ENCODE results near the gene ARFGAP1. TPM values are rescaled to one million over a fixed set of nuclear protein-coding genes. Genes with fewer than 3 reads are reported as not detected.

ARFGAP1 gene
- total RNA-seq, 1 donor from 2014 or later = 66.2 TPM

- Histone ChIP-seq H3K36me3 (no peaks in the 10 kb centered on the region), H3K27me3 (ENCODE audit: low read depth) (peaks cover 48% of the 10 kb centered on the region), H3K4me1 (no peaks in the 10 kb centered on the region), H3K4me3 (no peak overlapping the region), H3K27ac (no peak overlapping the region), H3K9me3 (no peaks in the 10 kb centered on the region)
- TF ChIP-seq CTCF (IDR thresholded peaks at IDR 0.05) = no peak
- ATAC-seq (no peak), DNase-seq (no peak)
- intact Hi-C loops (cut with DNase I) = no loop called here
Observed at GRCh38 chr20:63238031-63238430, 34.6 kb upstream of the ARFGAP1 start.

GRCh38 chr20:63238514-63239125 lies 34.0 kb upstream of the ARFGAP1 start:
- H3K27me3 ChIP-seq (ENCODE audit: low read depth) = peaks cover 47% of the 10 kb centered on the region

GRCh38 chr20:63239431-63239830 lies 33.2 kb upstream of the ARFGAP1 start:
- TF ChIP-seq CTCF (IDR thresholded peaks at IDR 0.05) = no peak
- ATAC-seq (no peak), DNase-seq (no peak)
- Histone ChIP-seq H3K27me3 (ENCODE audit: low read depth) (peaks cover 43% of the 10 kb centered on the region), H3K4me3 (no peak overlapping the region), H3K36me3 (no peaks in the 10 kb centered on the region), H3K27ac (no peak overlapping the region), H3K4me1 (no peaks in the 10 kb centered on the region), H3K9me3 (no peaks in the 10 kb centered on the region)
- intact Hi-C loops (cut with DNase I) = no loop called here

More at GRCh38 chr20:63238514-63239125, 34.0 kb upstream of the ARFGAP1 start:
- Histone ChIP-seq H3K4me1 (no peaks in the 10 kb centered on the region), H3K27ac (no peak overlapping the region), H3K4me3 (no peak overlapping the region), H3K9me3 (no peaks in the 10 kb centered on the region), H3K36me3 (no peaks in the 10 kb centered on the region)
- intact Hi-C loops (cut with DNase I) = no loop called here
- no peak for TF ChIP-seq CTCF (IDR thresholded peaks at IDR 0.05)
- ATAC-seq (no peak), DNase-seq (no peak)

GRCh38 chr20:63240004-63240403 lies 32.6 kb upstream of the ARFGAP1 start:
- no peak for ATAC-seq
- Histone ChIP-seq H3K4me3 (no peak overlapping the region), H3K4me1 (no peaks in the 10 kb centered on the region), H3K9me3 (no peaks in the 10 kb centered on the region), H3K27me3 (ENCODE audit: low read depth) (peaks cover 43% of the 10 kb centered on the region), H3K27ac (no peak overlapping the region), H3K36me3 (no peaks in the 10 kb centered on the region)
- intact Hi-C loops (cut with DNase I) = no loop called here
- TF ChIP-seq CTCF (IDR thresholded peaks at IDR 0.05) = no peak
- DNase-seq = no peak

- no peak for TF ChIP-seq CTCF (IDR thresholded peaks at IDR 0.05)
- ATAC-seq (no peak), DNase-seq (no peak)
- intact Hi-C loops (cut with DNase I) = no loop called here
- Histone ChIP-seq H3K9me3 (no peaks in the 10 kb centered on the region), H3K27me3 (ENCODE audit: low read depth) (peaks cover 41% of the 10 kb centered on the region), H3K4me3 (no peak overlapping the region), H3K4me1 (no peaks in the 10 kb centered on the region), H3K27ac (no peak overlapping the region), H3K36me3 (no peaks in the 10 kb centered on the region)
Observed at GRCh38 chr20:63241272-63241671, 31.3 kb upstream of the ARFGAP1 start.

All from lower lobe of right lung (tissue), 2 donors.